DOHH2 (cell line): Measurements from ENCODE around the gene CHRNB2.

Source experiments
- CTCF ChIP-seq: fragments of 200-600 bp; sonication (generic); IDR thresholded peaks from one replicate; pipeline ENCODE4 v1.5.1; 2014; ENCODE audit warnings: antibody characterized with exemption, mild to moderate bottlenecking, low read depth, low read length; ENCODE audit not compliant: poor library complexity, severe bottlenecking
- EZH2phosphoT487 ChIP-seq: fragments of 200-600 bp; sonication (generic); IDR thresholded peaks from 2 replicates; pipeline ENCODE4 v1.6.1; 2017; ENCODE audit warnings: borderline replicate concordance, mild to moderate bottlenecking, antibody characterized with exemption, low read length, moderate library complexity, mixed read lengths

DNA sequence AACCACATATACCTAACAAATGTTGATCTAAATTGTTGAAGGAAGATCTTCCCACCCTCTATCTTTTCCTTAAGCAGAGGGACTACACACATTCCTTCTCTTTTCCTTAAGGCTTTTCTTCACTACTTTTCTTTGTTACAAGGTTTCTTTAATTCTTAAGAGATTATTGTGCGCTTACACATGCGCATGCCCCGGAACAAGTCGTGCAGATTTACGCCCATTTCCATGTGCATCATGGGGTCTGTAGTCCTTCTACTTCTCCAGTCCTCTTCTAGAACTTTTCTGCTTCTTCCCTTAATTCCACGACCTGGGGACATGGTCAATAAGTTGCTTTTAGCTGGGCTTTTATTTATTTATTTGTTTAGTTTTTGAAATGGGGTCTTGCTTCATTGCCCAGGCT lies 1.7 kb upstream of the CHRNB2 start:
- TF ChIP-seq CTCF (no peak), EZH2phosphoT487 (no peak)
